ENCODE results near the gene NCAPG2. TPM values are rescaled to one million over a fixed set of nuclear protein-coding genes. Genes with fewer than 3 reads are reported as not detected.
A peak's percentile ranks its signal among the peaks of the same experiment; 100 is the strongest.

The NCAPG2 gene
- polyA plus RNA-seq, 3 donors = 1.1 to 3.1 (median 1.7) TPM

DNA sequence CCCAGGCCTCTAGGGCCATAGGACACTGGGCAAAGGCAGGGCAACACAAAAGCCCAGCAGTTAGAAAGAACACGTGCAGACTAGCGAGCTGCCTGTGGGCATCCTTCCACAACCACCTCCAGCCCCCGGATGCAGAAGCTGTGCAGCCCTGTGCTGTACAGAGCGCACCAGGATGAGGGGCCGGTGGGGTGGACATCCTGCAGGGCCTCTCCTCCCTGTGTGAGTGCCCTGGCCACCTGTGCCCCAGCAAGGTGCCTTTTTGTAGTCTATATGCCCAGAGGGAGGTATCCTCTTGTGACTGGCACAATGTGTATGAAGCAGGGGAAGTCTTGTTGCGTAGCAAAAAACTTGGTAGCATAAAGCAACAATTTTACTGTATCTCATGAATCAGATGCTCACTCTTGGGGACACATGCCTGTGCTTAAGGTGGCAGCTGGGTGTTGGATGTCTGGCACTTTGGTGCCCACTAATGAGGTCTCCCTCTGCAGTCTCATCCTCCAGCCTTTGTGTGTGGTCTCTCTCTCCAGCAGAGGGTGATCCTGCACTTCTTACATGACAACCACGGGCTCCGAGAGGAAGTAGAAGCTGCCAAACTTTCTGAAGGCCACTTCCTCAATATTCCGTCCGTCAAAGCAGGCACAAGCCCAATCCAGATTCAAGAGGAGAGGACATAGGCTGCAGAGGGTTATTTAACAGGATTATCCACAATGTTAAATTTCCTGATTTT is 8.7 kb downstream of the NCAPG2 start:
- intact Hi-C loops (cut with micrococcal nuclease) = loop anchor here (1.0 to 10.0 kb wide), 5 partner anchors 41 to 281 kb away; partner anchors contain the start of genes DYNC2I1 (in 1 of the 2) and ESYT2 (in 1 of the 2)
- WGBS (ENCODE audit: insufficient coverage) = 72% methylated on average over 2 of the region's 10 CpGs
- Histone ChIP-seq H3K79me2 (ENCODE audit: insufficient read depth, low read length) (peaks cover 77% of the 10 kb centered on the region), H3K9ac (ENCODE audit: insufficient read depth, low read length, poor library complexity, severe bottlenecking) (no peak overlapping the region), H3K4me1 (ENCODE audit: control insufficient read depth in 1 of 2, insufficient read depth in 2 of 2, low read length in 2 of 2) (peaks cover 8% of the 10 kb centered on the region in 2 donors), H4K20me1 (ENCODE audit: insufficient read depth, low read length) (no peaks in the 10 kb centered on the region), H3K4me3 (replicated peaks in 1 of 3; ENCODE audit: low read depth in 2 of 3, low read length in 3 of 3) (peak overlapping the region in 1 of 3 experiments; percentile 23), H3K36me3 (replicated peaks in 1 of 2; ENCODE audit: control insufficient read depth in 1 of 2, insufficient read depth in 2 of 2, low read length in 2 of 2) (peaks cover 16 to 53% of the 10 kb centered on the region in 2 donors), H2AFZ (ENCODE audit: insufficient read depth, low read depth, low read length, poor library complexity, severe bottlenecking) (peak overlapping the region; percentile 37), H3K9me3 (replicated peaks in 1 of 2; ENCODE audit: control insufficient read depth in 1 of 2, insufficient read depth in 1 of 2, low read length in 2 of 2) (no peaks in the 10 kb centered on the region), H3K4me2 (replicated peaks; ENCODE audit: extremely low read depth, low read length, poor library complexity, severe bottlenecking) (peak overlapping the region; percentile 57), H3K27ac (ENCODE audit: low read depth in 1 of 2, low read length in 2 of 2) (peak overlapping the region in 1 of 2 donors; percentile 67), H3K27me3 (ENCODE audit: control insufficient read depth in 2 of 2, insufficient read depth in 2 of 2, low read length in 2 of 2) (no peaks in the 10 kb centered on the region)
- H3K36me3 Mint-ChIP-seq = peaks cover 23 to 51% of the 10 kb centered on the region in 2 donors
- no peaks in the 10 kb centered on the region for H3K27me3 Mint-ChIP-seq (ENCODE audit: low read depth in 3 of 3)
- peaks cover 14% of the 10 kb centered on the region for H3K4me1 Mint-ChIP-seq
- peak overlapping the region in 1 of 2 donors; percentile 75 for H3K4me3 Mint-ChIP-seq
- H3K9me3 Mint-ChIP-seq = no peaks in the 10 kb centered on the region
- H3K27ac Mint-ChIP-seq = peak overlapping the region in 6 of 7 donors; percentile 24 to 92 (median 80)
- TF ChIP-seq, protein P1, sequence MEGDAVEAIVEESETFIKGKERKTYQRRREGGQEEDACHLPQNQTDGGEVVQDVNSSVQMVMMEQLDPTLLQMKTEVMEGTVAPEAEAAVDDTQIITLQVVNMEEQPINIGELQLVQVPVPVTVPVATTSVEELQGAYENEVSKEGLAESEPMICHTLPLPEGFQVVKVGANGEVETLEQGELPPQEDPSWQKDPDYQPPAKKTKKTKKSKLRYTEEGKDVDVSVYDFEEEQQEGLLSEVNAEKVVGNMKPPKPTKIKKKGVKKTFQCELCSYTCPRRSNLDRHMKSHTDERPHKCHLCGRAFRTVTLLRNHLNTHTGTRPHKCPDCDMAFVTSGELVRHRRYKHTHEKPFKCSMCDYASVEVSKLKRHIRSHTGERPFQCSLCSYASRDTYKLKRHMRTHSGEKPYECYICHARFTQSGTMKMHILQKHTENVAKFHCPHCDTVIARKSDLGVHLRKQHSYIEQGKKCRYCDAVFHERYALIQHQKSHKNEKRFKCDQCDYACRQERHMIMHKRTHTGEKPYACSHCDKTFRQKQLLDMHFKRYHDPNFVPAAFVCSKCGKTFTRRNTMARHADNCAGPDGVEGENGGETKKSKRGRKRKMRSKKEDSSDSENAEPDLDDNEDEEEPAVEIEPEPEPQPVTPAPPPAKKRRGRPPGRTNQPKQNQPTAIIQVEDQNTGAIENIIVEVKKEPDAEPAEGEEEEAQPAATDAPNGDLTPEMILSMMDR (IDR thresholded peaks at IDR 0.05) = peak; percentile 81
- DNase-seq = peak; percentile 85 to 94 (median 90)

DNA sequence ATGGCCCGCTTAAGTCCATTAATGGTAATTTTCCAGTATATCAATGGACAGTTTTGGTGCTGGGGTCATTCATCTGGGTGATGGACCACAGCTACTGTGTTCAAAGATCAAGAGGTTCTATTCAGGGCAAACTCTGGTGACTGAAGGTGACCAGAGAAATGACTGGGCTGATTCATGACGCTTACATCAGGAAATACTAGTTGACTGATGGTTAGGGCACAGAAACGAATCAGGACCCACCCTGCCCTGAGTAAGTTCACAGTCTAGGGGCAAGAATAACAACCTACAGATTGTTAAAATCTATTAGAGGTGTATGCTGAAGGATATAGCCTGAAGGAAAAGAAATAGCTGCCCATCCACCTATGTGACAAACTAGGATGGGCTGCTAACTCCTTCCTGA is 9.5 kb downstream of the NCAPG2 start:
- Histone ChIP-seq H3K36me3 (replicated peaks in 1 of 2; ENCODE audit: control insufficient read depth in 1 of 2, insufficient read depth in 2 of 2, low read length in 2 of 2) (peaks cover 22 to 54% of the 10 kb centered on the region in 2 donors), H3K79me2 (ENCODE audit: insufficient read depth, low read length) (peaks cover 69% of the 10 kb centered on the region), H3K4me1 (ENCODE audit: control insufficient read depth in 1 of 2, insufficient read depth in 2 of 2, low read length in 2 of 2) (peaks cover 8% of the 10 kb centered on the region in 2 donors), H3K27ac (ENCODE audit: low read depth in 1 of 2, low read length in 2 of 2) (peak overlapping the region in 1 of 2 donors; percentile 67), H2AFZ (ENCODE audit: insufficient read depth, low read depth, low read length, poor library complexity, severe bottlenecking) (no peak overlapping the region), H3K9ac (ENCODE audit: insufficient read depth, low read length, poor library complexity, severe bottlenecking) (no peak overlapping the region), H3K4me2 (replicated peaks; ENCODE audit: extremely low read depth, low read length, poor library complexity, severe bottlenecking) (no peak overlapping the region), H4K20me1 (ENCODE audit: insufficient read depth, low read length) (no peaks in the 10 kb centered on the region), H3K4me3 (replicated peaks in 1 of 3; ENCODE audit: low read depth in 2 of 3, low read length in 3 of 3) (no peak overlapping the region), H3K9me3 (replicated peaks in 1 of 2; ENCODE audit: control insufficient read depth in 1 of 2, insufficient read depth in 1 of 2, low read length in 2 of 2) (no peaks in the 10 kb centered on the region), H3K27me3 (ENCODE audit: control insufficient read depth in 2 of 2, insufficient read depth in 2 of 2, low read length in 2 of 2) (no peaks in the 10 kb centered on the region)
- Mint-ChIP-seq H3K9me3 (no peaks in the 10 kb centered on the region), H3K4me1 (peaks cover 13% of the 10 kb centered on the region), H3K27ac (peak overlapping the region in 1 of 7 donors; percentile 44), H3K27me3 (ENCODE audit: low read depth in 3 of 3) (no peaks in the 10 kb centered on the region), H3K36me3 (peaks cover 23 to 54% of the 10 kb centered on the region in 2 donors), H3K4me3 (no peak overlapping the region)
- 100% methylated on average over 1 of the region's 3 CpGs for WGBS (ENCODE audit: insufficient coverage)
- no peak for DNase-seq
- TF ChIP-seq, protein P1 (IDR thresholded peaks at IDR 0.05) = no peak
- intact Hi-C loops (cut with micrococcal nuclease) = loop anchor here (5.0 to 10.0 kb wide), 3 partner anchors 42 to 160 kb away; partner anchors contain the start of genes DYNC2I1 (in 1 of the 2) and ESYT2 (in 1 of the 2)
